Pancreas (tissue), 10 donors: ENCODE measurements around the gene GPC5. TPM values are rescaled to one million over a fixed set of nuclear protein-coding genes. Genes with fewer than 3 reads are reported as not detected.
"Not testable (repeated sequence)": the region's sequence is repeated elsewhere in the genome, so short reads cannot be mapped to it uniquely, and the experiment has no call there.

Experiments used
- ATAC-seq, 4 donors: fragments of 200-7000 bp; cut with Tn5 transposase; one replicate each; pipeline versions ENCODE4 v1.8.0 to v1.9.1; 2020; ENCODE audit warnings: mild to moderate bottlenecking in 4 of 4, moderate library complexity in 4 of 4
- DNase-seq, 6 donors: peaks; one replicate each; pipeline ENCODE4 v3.0.0-alpha.2; 2020
- FAIRE-seq: peaks from 2 replicates; lab custom pipeline; 2012; peaks lifted over from hg19 to GRCh38; lab: Jason Lieb, UNC
- H3K27ac ChIP-seq, 4 donors: fragments of 200-600 bp; sonication (generic); 1 replicate in 3 of 4; 2 replicates in 1 of 4; pipeline versions ENCODE4 v1.5.0 to v1.8.0; 2020
- H3K27me3 ChIP-seq, 4 donors: fragments of 200-600 bp; one replicate each; pipeline ENCODE4 v1.8.0; 2021
- H3K36me3 ChIP-seq, 3 donors: fragments of 200-600 bp; sonication (generic) in 1 of 3; one replicate each; pipeline versions ENCODE4 v1.5.0 to v1.8.0; 2020 to 2021
- H3K4me1 ChIP-seq, 3 donors: fragments of 200-600 bp; one replicate each; pipeline ENCODE4 v1.8.0; 2021
- H3K4me3 ChIP-seq, 4 donors: fragments of 200-600 bp; sonication (generic) in 2 of 4; one replicate each; pipeline versions ENCODE4 v1.5.0 to v1.8.0; 2020 to 2021
- H3K9me3 ChIP-seq, 4 donors: fragments of 200-600 bp; one replicate each; pipeline ENCODE4 v1.8.0; 2021
- WGBS, 2 donors: extraction: QIAGEN DNeasy Blood & Tissue Kit; methylation state at CpG; one replicate each; pipeline ENCODE4 v1.1.7; 2013; 5-methylcytosine and 5-hydroxymethylcytosine counted together
- intact Hi-C, 3 donors: fragments of 100-400 bp; cut with DNase I; formaldehyde crosslinking; loops; one replicate each; pipeline versions ENCODE4 v1.11.1 to v1.14.2; 2022
- polyA plus RNA-seq, 2 donors: library from polyadenylated mRNA; stranded (reverse); fragments of 200-250 nt; gene quantifications; one replicate each; pipeline ENCODE4 v1.2.3, GENCODE V29; 2013
- total RNA-seq, 6 donors: library from RNA; stranded (reverse); fragmentation: NEBNext Ultra II Directional in 4 of 6; extraction: Animal tissue kit (Norgen Biotek cat#: 25700) in 4 of 6; gene quantifications; one replicate each; pipeline versions ENCODE4 v1.2.1 to v1.2.4, GENCODE V29; 2021 to 2023
- TF ChIP-seq, protein P1 (sequence below), 4 donors: fragments of 200-600 bp; sonication (generic) in 3 of 4; IDR thresholded peaks; one replicate each; pipeline versions ENCODE4 v1.5.0 to v1.8.0; 2021; ENCODE audit warnings: antibody characterized with exemption in 4 of 4
- donor health status: healthy with polysubstance abuse.
- donor health status: DM: no; HTN: no; CAD: no; lungs with moderate emphysema.
- donor health status: DM: no; HTN: no; CAD: no.
- donor health status: control.
- donor health status: control.
- donor health status: Bipolar disorder and iron deficiency.
- donor health status: DM: yes; HTN: yes; CAD: no.
- donor health status: DM: no; HTN: no; CAD: no.
- donor health status: DM: no; HTN: no; CAD: no.
- donor health status: DM: yes; HTN: yes; CAD: no.

The GPC5 gene
- total and polyA plus RNA-seq, 8 donors = 0.12 to 0.35 (median 0.35) TPM; not detected in 5

DNA sequence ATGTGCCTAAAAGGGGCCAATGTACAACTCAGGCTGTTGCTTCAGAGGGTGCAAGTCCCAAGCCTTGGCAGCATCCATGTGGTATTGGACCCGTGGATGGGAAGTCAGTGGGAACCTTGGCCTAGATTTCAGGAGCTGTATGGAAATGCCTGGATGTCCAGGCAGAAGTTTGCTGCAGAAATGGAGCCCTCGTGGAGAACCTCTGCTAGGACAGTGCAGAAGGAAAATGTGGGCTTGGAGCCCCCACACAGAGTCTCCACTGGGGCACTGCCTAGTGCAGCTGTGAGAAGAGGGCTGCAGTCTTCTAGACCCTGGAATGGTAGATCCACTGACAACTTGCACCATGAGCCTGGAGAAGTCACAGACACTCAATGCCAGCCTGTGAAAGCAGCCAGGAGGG lies 28.5 kb downstream of the GPC5 start:
- H3K9me3 ChIP-seq = no peaks in the 10 kb centered on the region
- no peak for DNase-seq
- no peaks in the 10 kb centered on the region for H3K27me3 ChIP-seq
- no peak overlapping the region for H3K4me3 ChIP-seq
- 41 to 57% methylated on average over 2 of the region's 2 CpGs for WGBS, 2 donors
- no peaks in the 10 kb centered on the region for H3K36me3 ChIP-seq
- FAIRE-seq = no peak
- TF ChIP-seq, protein P1, sequence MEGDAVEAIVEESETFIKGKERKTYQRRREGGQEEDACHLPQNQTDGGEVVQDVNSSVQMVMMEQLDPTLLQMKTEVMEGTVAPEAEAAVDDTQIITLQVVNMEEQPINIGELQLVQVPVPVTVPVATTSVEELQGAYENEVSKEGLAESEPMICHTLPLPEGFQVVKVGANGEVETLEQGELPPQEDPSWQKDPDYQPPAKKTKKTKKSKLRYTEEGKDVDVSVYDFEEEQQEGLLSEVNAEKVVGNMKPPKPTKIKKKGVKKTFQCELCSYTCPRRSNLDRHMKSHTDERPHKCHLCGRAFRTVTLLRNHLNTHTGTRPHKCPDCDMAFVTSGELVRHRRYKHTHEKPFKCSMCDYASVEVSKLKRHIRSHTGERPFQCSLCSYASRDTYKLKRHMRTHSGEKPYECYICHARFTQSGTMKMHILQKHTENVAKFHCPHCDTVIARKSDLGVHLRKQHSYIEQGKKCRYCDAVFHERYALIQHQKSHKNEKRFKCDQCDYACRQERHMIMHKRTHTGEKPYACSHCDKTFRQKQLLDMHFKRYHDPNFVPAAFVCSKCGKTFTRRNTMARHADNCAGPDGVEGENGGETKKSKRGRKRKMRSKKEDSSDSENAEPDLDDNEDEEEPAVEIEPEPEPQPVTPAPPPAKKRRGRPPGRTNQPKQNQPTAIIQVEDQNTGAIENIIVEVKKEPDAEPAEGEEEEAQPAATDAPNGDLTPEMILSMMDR (IDR thresholded peaks at IDR 0.05) = no peak
- intact Hi-C loops = no loop called here
- no peak overlapping the region for H3K27ac ChIP-seq
- no peak for ATAC-seq
- H3K4me1 ChIP-seq = no peaks in the 10 kb centered on the region

DNA sequence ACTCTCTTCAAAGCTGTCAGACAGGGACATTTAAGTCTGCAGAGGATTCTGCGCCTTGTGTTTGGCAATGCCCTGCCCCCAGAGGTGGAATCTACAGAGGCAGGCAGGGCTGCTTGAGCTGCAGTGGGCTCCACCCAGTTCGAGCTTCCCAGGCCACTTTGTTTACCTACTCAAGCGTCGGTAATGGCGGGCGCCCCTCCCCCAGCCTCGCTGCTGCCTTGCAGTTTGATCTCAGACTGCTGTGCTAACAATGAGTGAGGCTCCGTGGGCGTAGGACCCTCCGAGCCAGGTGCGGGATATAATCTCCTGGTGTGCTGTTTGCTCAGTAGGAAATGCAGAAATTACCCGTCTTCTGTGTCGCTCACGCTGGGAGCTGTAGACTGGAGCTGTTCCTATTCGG lies 40.3 kb downstream of the GPC5 start:
- not testable (repeated sequence) for ATAC-seq, FAIRE-seq

DNA sequence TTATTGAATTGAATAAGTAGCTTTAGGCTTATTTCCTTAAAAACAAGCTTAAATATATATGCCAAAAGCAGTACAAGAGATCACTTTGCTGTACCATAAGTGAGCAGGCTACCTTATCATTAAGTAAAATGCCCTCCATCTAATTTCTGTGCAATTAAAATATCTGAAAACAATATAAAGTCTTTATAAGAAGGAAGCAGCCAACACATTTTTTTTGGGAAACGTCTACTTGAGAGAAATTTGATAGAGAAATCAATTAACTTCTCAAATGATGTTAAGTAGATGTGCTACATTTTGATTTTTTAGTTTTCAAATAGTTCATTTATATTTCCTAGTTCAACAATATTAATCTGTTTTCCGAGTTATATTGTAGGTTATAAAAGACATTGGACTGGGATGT lies 52.5 kb downstream of the GPC5 start:
- no peak for ATAC-seq
- TF ChIP-seq, protein P1 (IDR thresholded peaks at IDR 0.05) = no peak
- WGBS, 2 donors = 51 to 59% methylated on average over 2 of the region's 2 CpGs
- DNase-seq = no peak
- Histone ChIP-seq H3K4me1 (no peaks in the 10 kb centered on the region), H3K4me3 (no peak overlapping the region), H3K9me3 (no peaks in the 10 kb centered on the region), H3K36me3 (no peaks in the 10 kb centered on the region), H3K27ac (no peak overlapping the region), H3K27me3 (peaks cover 0 to 4% (median 0%) of the 10 kb centered on the region in 4 donors)
- FAIRE-seq = no peak
- intact Hi-C loops = no loop called here

More for the DNA sequence above, 40.3 kb downstream of the GPC5 start:
- H3K4me1 ChIP-seq, H3K4me3 ChIP-seq, H3K27me3 ChIP-seq, intact Hi-C loops, DNase-seq, H3K36me3 ChIP-seq, H3K27ac ChIP-seq, H3K9me3 ChIP-seq: not testable (repeated sequence)
- 82 to 90% methylated on average over 14 to 15 of the region's 15 CpGs for WGBS, 2 donors

DNA sequence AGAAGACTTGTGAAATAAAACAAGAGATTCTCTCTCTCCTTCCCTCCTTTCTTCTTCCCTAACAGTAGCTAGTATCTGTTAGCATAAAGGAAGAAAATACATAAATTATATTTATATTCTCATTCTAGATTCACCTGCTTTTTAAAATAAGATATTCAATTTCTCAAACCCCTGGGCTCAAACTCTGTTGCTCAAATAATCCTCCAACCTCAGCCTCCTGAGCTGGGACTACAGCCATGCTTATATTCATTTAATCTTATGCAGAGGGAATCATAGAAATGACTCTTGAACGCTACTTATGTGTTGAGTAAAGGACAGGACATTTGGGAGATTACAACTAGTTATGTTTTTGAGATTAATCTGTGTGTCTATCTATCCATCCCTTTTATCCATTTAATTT lies 56.2 kb downstream of the GPC5 start:
- TF ChIP-seq, protein P1 (IDR thresholded peaks at IDR 0.05) = no peak
- Histone ChIP-seq H3K36me3 (no peaks in the 10 kb centered on the region), H3K27me3 (peaks cover 0 to 4% (median 0%) of the 10 kb centered on the region in 4 donors), H3K9me3 (no peaks in the 10 kb centered on the region), H3K4me1 (no peaks in the 10 kb centered on the region), H3K4me3 (no peak overlapping the region), H3K27ac (no peak overlapping the region)
- FAIRE-seq (no peak), ATAC-seq (no peak), DNase-seq (no peak)
- intact Hi-C loops = no loop called here
- WGBS, 2 donors = 52 to 76% methylated on average over 1 of the region's 1 CpG

DNA sequence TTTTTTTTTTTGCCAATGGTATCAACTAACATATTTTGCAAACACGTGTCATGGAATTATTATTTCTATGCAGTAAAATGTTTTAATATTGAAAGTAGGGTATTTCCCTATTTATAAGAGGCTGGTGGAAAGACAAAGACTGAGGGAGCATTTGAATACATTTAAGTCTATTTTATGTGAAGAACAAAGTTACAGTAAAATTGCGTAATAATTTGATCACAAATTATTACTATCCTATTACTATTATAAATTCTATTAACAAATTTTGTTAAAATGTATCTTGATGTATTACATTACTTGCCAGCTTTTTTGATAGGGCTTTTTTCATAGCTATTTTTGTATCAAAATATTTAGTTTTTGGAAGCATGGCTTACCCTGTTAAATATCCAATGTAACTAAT lies 58.4 kb downstream of the GPC5 start:
- FAIRE-seq (no peak), DNase-seq (no peak), ATAC-seq (no peak)
- TF ChIP-seq, protein P1 (IDR thresholded peaks at IDR 0.05) = no peak
- Histone ChIP-seq H3K36me3 (no peaks in the 10 kb centered on the region), H3K27ac (no peak overlapping the region), H3K9me3 (no peaks in the 10 kb centered on the region), H3K27me3 (peaks cover 0 to 4% (median 0%) of the 10 kb centered on the region in 4 donors), H3K4me3 (no peak overlapping the region), H3K4me1 (no peaks in the 10 kb centered on the region)
- intact Hi-C loops = no loop called here
- WGBS, 2 donors = 75 to 86% methylated on average over 2 of the region's 2 CpGs
